HG03575 (cell line): ENCODE data around the gene TNRC6C.

Experiments used
- ATAC-seq: cut with Tn5 transposase; IDR thresholded peaks from one replicate; pipeline ENCODE4 v1.9.1; 2021; ENCODE audit not compliant: unreplicated experiment, insufficient number of reproducible peaks, low FRiP score; ENCODE audit errors: extremely low read depth

Gene TNRC6C

GRCh38 chr17:78096093-78096492 lies 137.6 kb downstream of the TNRC6C start:
- no peak for ATAC-seq

GRCh38 chr17:78101112-78101511 lies 142.6 kb downstream of the TNRC6C start:
- ATAC-seq, result no peak

GRCh38 chr17:78101542-78101941 lies 143.0 kb downstream of the TNRC6C start:
- no peak for ATAC-seq

GRCh38 chr17:78103311-78103710 lies 144.8 kb downstream of the TNRC6C start:
- no peak for ATAC-seq

- ATAC-seq, result no peak
Measured at GRCh38 chr17:78104540-78104941, 146.0 kb downstream of the TNRC6C start.

- no peak for ATAC-seq
Measured at GRCh38 chr17:78105101-78105500, 146.6 kb downstream of the TNRC6C start.

- ATAC-seq, result no peak
Measured at GRCh38 chr17:78105551-78105950, 147.0 kb downstream of the TNRC6C start.

- ATAC-seq, result no peak
Measured at GRCh38 chr17:78106211-78106610, 147.7 kb downstream of the TNRC6C start.

- ATAC-seq, result no peak
Measured at GRCh38 chr17:78107457-78107856, 149.0 kb downstream of the TNRC6C start.

GRCh38 chr17:78107976-78108725 lies 149.6 kb downstream of the TNRC6C start:
- ATAC-seq, result no peak

- ATAC-seq, result no peak
Measured at GRCh38 chr17:78108726-78109488, 150.4 kb downstream of the TNRC6C start.

GRCh38 chr17:78109489-78109761 lies 150.9 kb downstream of the TNRC6C start:
- no peak for ATAC-seq

GRCh38 chr17:78110363-78111015 lies 152.0 kb downstream of the TNRC6C start:
- ATAC-seq, result no peak

- no peak for ATAC-seq
Measured at GRCh38 chr17:78111016-78111726, 152.7 kb downstream of the TNRC6C start.

- ATAC-seq, result no peak
Measured at GRCh38 chr17:78111727-78112517, 153.4 kb downstream of the TNRC6C start.

GRCh38 chr17:78112518-78113471 lies 154.3 kb downstream of the TNRC6C start:
- ATAC-seq, result no peak

GRCh38 chr17:78113804-78114785 lies 155.6 kb downstream of the TNRC6C start:
- ATAC-seq, result no peak
